Measurements from ENCODE around the gene RIPOR1.
"Not testable (repeated sequence)": the region's sequence is repeated elsewhere in the genome, so short reads cannot be mapped to it uniquely, and the experiment has no call there.

DNA sequence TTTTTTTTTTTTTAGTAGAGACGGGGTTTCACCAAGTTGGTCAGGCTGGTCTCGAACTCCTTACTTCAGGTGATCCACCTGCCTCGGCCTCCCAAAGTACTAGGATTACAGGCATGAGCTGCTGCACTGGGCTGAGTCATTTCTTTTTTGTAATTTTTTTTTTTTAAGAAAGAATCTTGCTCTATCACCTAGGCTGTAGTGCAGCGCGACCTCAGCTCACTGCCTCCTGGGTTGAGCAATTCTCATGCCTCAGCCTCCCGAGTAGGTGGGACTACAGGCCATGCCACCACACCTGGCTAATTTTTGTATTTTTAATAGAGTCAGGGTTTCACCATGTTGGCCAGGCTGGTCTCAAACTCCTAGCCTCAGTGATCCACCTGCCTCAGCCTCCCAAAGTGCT, 5.4 kb downstream of the RIPOR1 start:
- not testable (repeated sequence) for TF ChIP-seq EZH2 (IDR thresholded peaks at IDR 0.05; ENCODE audit: borderline replicate concordance, low read length)
- TF ChIP-seq, protein P1, sequence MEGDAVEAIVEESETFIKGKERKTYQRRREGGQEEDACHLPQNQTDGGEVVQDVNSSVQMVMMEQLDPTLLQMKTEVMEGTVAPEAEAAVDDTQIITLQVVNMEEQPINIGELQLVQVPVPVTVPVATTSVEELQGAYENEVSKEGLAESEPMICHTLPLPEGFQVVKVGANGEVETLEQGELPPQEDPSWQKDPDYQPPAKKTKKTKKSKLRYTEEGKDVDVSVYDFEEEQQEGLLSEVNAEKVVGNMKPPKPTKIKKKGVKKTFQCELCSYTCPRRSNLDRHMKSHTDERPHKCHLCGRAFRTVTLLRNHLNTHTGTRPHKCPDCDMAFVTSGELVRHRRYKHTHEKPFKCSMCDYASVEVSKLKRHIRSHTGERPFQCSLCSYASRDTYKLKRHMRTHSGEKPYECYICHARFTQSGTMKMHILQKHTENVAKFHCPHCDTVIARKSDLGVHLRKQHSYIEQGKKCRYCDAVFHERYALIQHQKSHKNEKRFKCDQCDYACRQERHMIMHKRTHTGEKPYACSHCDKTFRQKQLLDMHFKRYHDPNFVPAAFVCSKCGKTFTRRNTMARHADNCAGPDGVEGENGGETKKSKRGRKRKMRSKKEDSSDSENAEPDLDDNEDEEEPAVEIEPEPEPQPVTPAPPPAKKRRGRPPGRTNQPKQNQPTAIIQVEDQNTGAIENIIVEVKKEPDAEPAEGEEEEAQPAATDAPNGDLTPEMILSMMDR (IDR thresholded peaks at IDR 0.05; ENCODE audit: low read length) = not testable (repeated sequence)
